Activated naive CD4-positive, alpha-beta T cell treated with anti-CD3 and anti-CD28 coated beads, Interleukin-2, amount 10 ng/mL, durations not matched to agents 7 days and 5 days (primary cell): Measurements from ENCODE around the gene TCEAL3.
"Not testable (repeated sequence)": the region's sequence is repeated elsewhere in the genome, so short reads cannot be mapped to it uniquely, and the experiment has no call there.

Source experiments
- CTCF ChIA-PET: fragments of 350-600 bp; sonication (Branson Sonifier 250); formaldehyde crosslinking; loops from one replicate; lab custom pipeline; 2021; ENCODE audit warnings: antibody characterized with exemption; lab: Charles Lee
- DNase-seq: peaks from one replicate; pipeline ENCODE4 v3.0.0-alpha.2; 2020
- H3K27ac Mint-ChIP-seq: one replicate; pipeline ENCODE4 v1.8.0; 2021; ENCODE audit warnings: mild to moderate bottlenecking, moderate library complexity, mixed read lengths
- H3K27me3 Mint-ChIP-seq: one replicate; pipeline ENCODE4 v1.8.0; 2021; ENCODE audit warnings: mild to moderate bottlenecking, mixed read lengths
- H3K36me3 Mint-ChIP-seq: one replicate; pipeline ENCODE4 v1.8.0; 2021; ENCODE audit warnings: mixed read lengths
- H3K4me1 Mint-ChIP-seq: one replicate; pipeline ENCODE4 v1.8.0; 2021; ENCODE audit warnings: mixed read lengths
- H3K4me3 Mint-ChIP-seq: one replicate; pipeline ENCODE4 v1.8.0; 2021; ENCODE audit warnings: mild to moderate bottlenecking, moderate library complexity, mixed read lengths
- H3K9me3 Mint-ChIP-seq: one replicate; pipeline ENCODE4 v1.8.0; 2021; ENCODE audit warnings: mixed read lengths

The TCEAL3 gene

GRCh38 chrX:103607364-103608305 is at the start of gene TCEAL3:
Gene TCEAL3, plus strand, starts transcription at chrX:103607963. Its CDS starts 1,102 bp downstream, at chrX:103609065.
- H3K27me3 Mint-ChIP-seq = peaks cover 19% of the 10 kb centered on the region
- CTCF ChIA-PET = no interaction called here
- no peaks in the 10 kb centered on the region for H3K36me3 Mint-ChIP-seq
- DNase-seq = peak; percentile 31
- peaks cover 7% of the 10 kb centered on the region for H3K4me1 Mint-ChIP-seq
- no peak within 1 kb of the TSS for H3K27ac Mint-ChIP-seq
- H3K4me3 Mint-ChIP-seq = peak within 1 kb of the TSS; percentile 72
- H3K9me3 Mint-ChIP-seq = no peaks in the 10 kb centered on the region

- Mint-ChIP-seq H3K27ac (no peak overlapping the region), H3K9me3 (no peaks in the 10 kb centered on the region), H3K36me3 (no peaks in the 10 kb centered on the region), H3K27me3 (no peaks in the 10 kb centered on the region), H3K4me3 (no peak overlapping the region), H3K4me1 (no peaks in the 10 kb centered on the region)
- DNase-seq = no peak
- CTCF ChIA-PET = no interaction called here
Measured at GRCh38 chrX:103560256-103560655, 47.5 kb upstream of the TCEAL3 start.

GRCh38 chrX:103562801-103563200 is 45.0 kb upstream of the TCEAL3 start:
- H3K4me1 Mint-ChIP-seq = no peaks in the 10 kb centered on the region
- H3K4me3 Mint-ChIP-seq = no peak overlapping the region
- DNase-seq = no peak
- no peak overlapping the region for H3K27ac Mint-ChIP-seq
- no peaks in the 10 kb centered on the region for H3K36me3 Mint-ChIP-seq
- H3K27me3 Mint-ChIP-seq = no peaks in the 10 kb centered on the region
- no peaks in the 10 kb centered on the region for H3K9me3 Mint-ChIP-seq
- CTCF ChIA-PET = no interaction called here

GRCh38 chrX:103565197-103565596 is 42.6 kb upstream of the TCEAL3 start:
- Mint-ChIP-seq H3K4me1 (no peaks in the 10 kb centered on the region), H3K36me3 (no peaks in the 10 kb centered on the region), H3K9me3 (no peaks in the 10 kb centered on the region), H3K4me3 (no peak overlapping the region), H3K27ac (no peak overlapping the region), H3K27me3 (no peaks in the 10 kb centered on the region)
- CTCF ChIA-PET = no interaction called here
- DNase-seq = no peak

GRCh38 chrX:103565752-103566151 is 42.0 kb upstream of the TCEAL3 start:
- no peaks in the 10 kb centered on the region for H3K4me1 Mint-ChIP-seq
- no peaks in the 10 kb centered on the region for H3K36me3 Mint-ChIP-seq
- H3K27me3 Mint-ChIP-seq = no peaks in the 10 kb centered on the region
- no peak overlapping the region for H3K27ac Mint-ChIP-seq
- DNase-seq = no peak
- H3K4me3 Mint-ChIP-seq = no peak overlapping the region
- H3K9me3 Mint-ChIP-seq = no peaks in the 10 kb centered on the region
- CTCF ChIA-PET = no interaction called here

- Mint-ChIP-seq H3K9me3 (no peaks in the 10 kb centered on the region), H3K4me1 (no peaks in the 10 kb centered on the region), H3K27ac (no peak overlapping the region), H3K27me3 (no peaks in the 10 kb centered on the region), H3K4me3 (no peak overlapping the region), H3K36me3 (no peaks in the 10 kb centered on the region)
- CTCF ChIA-PET = no interaction called here
- DNase-seq = no peak
Measured at GRCh38 chrX:103571121-103571520, 36.6 kb upstream of the TCEAL3 start.

GRCh38 chrX:103571726-103572125 is 36.0 kb upstream of the TCEAL3 start:
- CTCF ChIA-PET = no interaction called here
- H3K4me3 Mint-ChIP-seq = no peak overlapping the region
- H3K9me3 Mint-ChIP-seq = no peaks in the 10 kb centered on the region
- no peaks in the 10 kb centered on the region for H3K27me3 Mint-ChIP-seq
- H3K27ac Mint-ChIP-seq = no peak overlapping the region
- no peaks in the 10 kb centered on the region for H3K36me3 Mint-ChIP-seq
- no peaks in the 10 kb centered on the region for H3K4me1 Mint-ChIP-seq
- DNase-seq = no peak

GRCh38 chrX:103573202-103573601 is 34.6 kb upstream of the TCEAL3 start:
- CTCF ChIA-PET = no interaction called here
- no peak overlapping the region for H3K27ac Mint-ChIP-seq
- H3K9me3 Mint-ChIP-seq = no peaks in the 10 kb centered on the region
- no peaks in the 10 kb centered on the region for H3K36me3 Mint-ChIP-seq
- no peaks in the 10 kb centered on the region for H3K27me3 Mint-ChIP-seq
- H3K4me3 Mint-ChIP-seq = no peak overlapping the region
- H3K4me1 Mint-ChIP-seq = no peaks in the 10 kb centered on the region
- no peak for DNase-seq

GRCh38 chrX:103584596-103584995 is 23.2 kb upstream of the TCEAL3 start:
- Mint-ChIP-seq H3K36me3 (no peaks in the 10 kb centered on the region), H3K27ac (no peak overlapping the region), H3K9me3 (no peaks in the 10 kb centered on the region), H3K4me3 (peak overlapping the region; percentile 53), H3K4me1 (peaks cover 6% of the 10 kb centered on the region), H3K27me3 (peaks cover 14% of the 10 kb centered on the region)
- no peak for DNase-seq
- CTCF ChIA-PET = no interaction called here

GRCh38 chrX:103585411-103586313 is 22.1 kb upstream of the TCEAL3 start, which contains the start of gene TCEAL4:
Gene TCEAL4, plus strand, starts transcription at chrX:103585515. Its CDS starts 1,161 bp downstream, at chrX:103586676.
- H3K4me3 Mint-ChIP-seq = peak within 1 kb of the TSS; percentile 74
- peak; percentile 34 for DNase-seq
- H3K27ac Mint-ChIP-seq = no peak within 1 kb of the TSS
- peaks cover 14% of the 10 kb centered on the region for H3K27me3 Mint-ChIP-seq
- H3K36me3 Mint-ChIP-seq = no peaks in the 10 kb centered on the region
- H3K9me3 Mint-ChIP-seq = no peaks in the 10 kb centered on the region
- H3K4me1 Mint-ChIP-seq = peaks cover 8% of the 10 kb centered on the region
- CTCF ChIA-PET = interaction anchor here (0.6 kb wide), 1 partner anchor 10 kb away, joined by 4 read pairs; no protein-coding TSS in a partner anchor

- peaks cover 8% of the 10 kb centered on the region for H3K4me1 Mint-ChIP-seq
- H3K4me3 Mint-ChIP-seq = peak overlapping the region; percentile 74
- no peak overlapping the region for H3K27ac Mint-ChIP-seq
- CTCF ChIA-PET = no interaction called here
- no peak for DNase-seq
- H3K36me3 Mint-ChIP-seq = no peaks in the 10 kb centered on the region
- H3K27me3 Mint-ChIP-seq = peaks cover 14% of the 10 kb centered on the region
- H3K9me3 Mint-ChIP-seq = no peaks in the 10 kb centered on the region
Measured at GRCh38 chrX:103586314-103586646, 21.5 kb upstream of the TCEAL3 start.

GRCh38 chrX:103586659-103587058 is 21.1 kb upstream of the TCEAL3 start:
- CTCF ChIA-PET = no interaction called here
- Mint-ChIP-seq H3K4me1 (peaks cover 8% of the 10 kb centered on the region), H3K27me3 (peaks cover 14% of the 10 kb centered on the region), H3K4me3 (peak overlapping the region; percentile 4), H3K27ac (no peak overlapping the region), H3K36me3 (no peaks in the 10 kb centered on the region), H3K9me3 (no peaks in the 10 kb centered on the region)
- no peak for DNase-seq

- H3K9me3 Mint-ChIP-seq, DNase-seq, H3K27me3 Mint-ChIP-seq, H3K36me3 Mint-ChIP-seq, H3K4me1 Mint-ChIP-seq, CTCF ChIA-PET, H3K27ac Mint-ChIP-seq, H3K4me3 Mint-ChIP-seq: not testable (repeated sequence)
Measured at GRCh38 chrX:103592295-103592694, 15.5 kb upstream of the TCEAL3 start.

GRCh38 chrX:103595202-103595601 is 12.6 kb upstream of the TCEAL3 start:
- H3K4me1 Mint-ChIP-seq, H3K27ac Mint-ChIP-seq, CTCF ChIA-PET, H3K27me3 Mint-ChIP-seq, H3K4me3 Mint-ChIP-seq, H3K9me3 Mint-ChIP-seq, H3K36me3 Mint-ChIP-seq, DNase-seq: not testable (repeated sequence)
